Measurements from ENCODE around the gene CHST8.

The CHST8 gene

DNA sequence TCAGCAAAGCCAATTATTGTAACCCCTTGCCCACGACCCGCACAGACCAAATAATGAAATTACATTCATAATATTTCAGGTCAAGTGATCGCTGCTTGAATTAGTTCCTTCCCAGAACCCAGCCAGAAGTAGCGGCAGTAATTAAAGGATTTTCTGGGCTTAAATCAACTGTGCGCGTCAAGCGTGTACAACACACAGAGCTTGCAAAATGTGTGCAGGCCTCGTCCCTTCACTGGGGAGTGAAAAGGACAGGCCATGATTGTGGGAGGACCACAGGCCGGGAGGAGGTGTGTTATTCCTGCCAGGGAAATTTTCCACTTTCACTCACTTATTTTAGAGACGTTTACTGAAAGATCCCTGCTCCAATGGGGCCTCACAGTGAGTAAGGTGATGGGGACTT is 84.9 kb downstream of the CHST8 start:
- DNase-seq (ENCODE audit: low read depth in 2 of 2, low spot score in 1 of 2): no peak

DNA sequence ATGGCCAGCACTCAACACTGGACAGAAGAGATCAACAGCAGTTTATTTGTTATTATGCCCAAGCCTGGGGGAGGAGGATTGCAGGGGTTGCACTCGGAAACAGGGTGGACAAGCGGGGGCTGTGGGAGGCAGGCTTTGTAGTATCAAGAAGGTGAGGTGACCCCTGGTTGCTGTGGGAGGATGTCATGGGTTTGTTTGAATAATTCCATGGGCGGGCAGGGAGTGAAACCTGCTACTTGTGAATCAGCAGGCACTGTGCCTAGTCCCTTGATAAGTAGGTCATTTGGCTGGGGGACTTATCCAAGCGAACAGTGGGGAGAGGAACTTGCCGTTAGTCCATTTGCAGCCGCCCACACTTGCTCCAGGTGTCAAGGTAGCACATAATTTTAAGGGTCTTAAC is 90.5 kb downstream of the CHST8 start:
- DNase-seq (ENCODE audit: low read depth in 2 of 2, low spot score in 1 of 2): no peak

DNA sequence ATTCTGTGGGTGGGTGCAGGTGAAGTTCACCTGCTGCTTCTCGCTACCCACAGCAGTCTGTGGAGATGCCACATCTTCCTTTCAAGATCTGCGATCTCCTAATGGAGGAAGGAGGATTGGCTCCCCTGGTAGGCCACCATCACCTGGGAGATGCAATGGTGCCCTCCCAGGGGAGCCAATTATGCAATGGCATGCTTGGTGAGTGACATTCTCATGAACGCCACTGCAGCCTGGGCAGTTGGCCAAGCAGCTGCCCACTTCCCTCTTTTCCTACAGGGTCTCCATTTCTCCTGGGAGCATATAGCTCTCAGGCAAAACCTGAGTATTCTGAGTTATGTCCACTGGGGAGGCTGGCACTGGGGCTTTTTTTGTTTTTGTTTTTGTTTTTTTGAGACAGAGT is 91.4 kb downstream of the CHST8 start:
- DNase-seq (ENCODE audit: low read depth in 2 of 2, low spot score in 1 of 2): no peak

DNA sequence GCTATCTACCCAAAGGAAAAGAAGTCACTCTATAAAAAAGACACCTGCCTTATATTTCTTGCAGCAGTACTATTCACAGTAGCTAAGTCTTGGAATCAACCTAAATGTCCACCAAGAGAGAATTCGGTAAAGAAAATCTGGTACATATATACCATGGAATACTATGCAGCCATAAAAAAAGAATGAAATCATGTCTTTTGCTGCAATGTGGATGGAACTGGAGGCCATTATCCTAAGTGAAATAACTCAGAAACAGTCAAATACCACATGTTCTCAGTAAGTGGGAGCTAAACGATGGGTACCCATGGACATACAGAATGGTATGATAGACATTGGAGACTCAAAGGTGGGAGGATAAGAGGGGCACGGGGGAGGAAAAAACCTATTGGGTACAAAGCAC is 92.4 kb downstream of the CHST8 start:
- DNase-seq (ENCODE audit: low read depth in 2 of 2, low spot score in 1 of 2): no peak

DNA sequence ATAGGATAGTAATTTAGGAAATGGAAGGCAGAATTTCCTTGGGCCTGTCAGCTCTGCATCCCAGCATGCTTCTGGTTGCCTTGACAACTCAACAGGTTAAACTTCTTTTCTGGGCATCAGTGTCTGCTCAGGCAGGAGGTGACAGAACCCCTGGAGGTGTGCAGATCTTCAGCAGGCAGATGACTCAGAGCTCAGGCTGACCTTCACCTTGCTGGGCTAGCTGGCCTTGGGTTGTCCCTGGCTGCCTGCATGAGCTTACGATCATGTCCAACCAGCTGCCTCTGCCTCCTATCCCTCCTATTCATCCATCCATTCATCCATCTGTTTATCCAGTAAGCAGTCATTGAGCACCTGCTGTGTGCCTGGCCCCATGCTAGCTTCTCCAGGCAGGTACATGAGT is 93.7 kb downstream of the CHST8 start:
- no peak for DNase-seq (ENCODE audit: low read depth in 2 of 2, low spot score in 1 of 2)

DNA sequence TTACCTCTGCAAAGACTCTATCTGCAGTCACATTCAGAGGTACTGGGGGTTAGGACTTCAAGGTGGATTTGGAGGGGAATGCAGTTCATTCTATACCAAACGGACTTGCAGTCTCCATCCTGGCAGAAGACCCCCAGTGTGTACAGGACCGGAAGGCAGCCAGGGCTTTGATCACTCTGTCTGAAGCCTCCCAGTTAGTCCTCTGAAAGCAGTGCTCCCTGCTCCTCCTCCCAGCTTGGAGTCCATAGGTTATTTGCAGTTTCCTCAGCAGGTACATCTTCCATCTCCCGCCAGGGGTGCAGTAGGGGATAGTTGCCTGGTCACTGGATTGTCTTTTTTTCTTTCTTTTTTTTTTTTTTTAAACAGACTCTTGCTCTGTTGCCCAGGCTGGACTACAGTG is 96.1 kb downstream of the CHST8 start:
- DNase-seq (ENCODE audit: low read depth in 2 of 2, low spot score in 1 of 2): no peak

DNA sequence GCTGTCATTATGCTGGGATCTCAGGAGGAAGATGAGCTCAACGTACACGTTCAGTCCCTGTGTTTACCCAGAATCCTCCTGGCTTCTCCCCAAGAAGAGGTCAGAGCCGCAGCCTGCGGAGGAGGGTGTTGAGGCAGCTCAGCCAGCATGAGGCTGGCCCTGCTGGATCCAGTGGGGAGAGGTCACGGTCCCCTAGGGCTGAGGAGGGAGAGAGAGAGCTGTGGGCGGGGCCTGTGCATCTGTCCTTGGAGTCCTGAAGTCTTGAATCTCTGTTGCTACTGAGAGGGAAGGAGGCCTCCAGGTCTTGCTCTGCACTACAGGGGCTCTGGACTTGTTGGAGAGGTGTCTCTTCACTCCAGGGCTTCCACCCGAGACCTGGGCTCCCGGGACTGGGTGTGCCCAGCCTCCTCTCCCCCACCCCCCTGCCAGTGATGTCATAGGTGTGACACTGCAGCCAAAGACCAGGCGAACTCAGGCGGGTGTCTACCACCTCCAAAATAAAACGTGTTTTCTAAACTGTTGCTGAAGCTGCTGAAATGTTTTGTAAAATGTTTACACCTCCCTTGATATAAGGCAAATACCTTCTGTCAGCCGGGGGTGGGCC is 97.0 kb downstream of the CHST8 start:
- no peak for DNase-seq (ENCODE audit: low read depth in 2 of 2, low spot score in 1 of 2)

DNA sequence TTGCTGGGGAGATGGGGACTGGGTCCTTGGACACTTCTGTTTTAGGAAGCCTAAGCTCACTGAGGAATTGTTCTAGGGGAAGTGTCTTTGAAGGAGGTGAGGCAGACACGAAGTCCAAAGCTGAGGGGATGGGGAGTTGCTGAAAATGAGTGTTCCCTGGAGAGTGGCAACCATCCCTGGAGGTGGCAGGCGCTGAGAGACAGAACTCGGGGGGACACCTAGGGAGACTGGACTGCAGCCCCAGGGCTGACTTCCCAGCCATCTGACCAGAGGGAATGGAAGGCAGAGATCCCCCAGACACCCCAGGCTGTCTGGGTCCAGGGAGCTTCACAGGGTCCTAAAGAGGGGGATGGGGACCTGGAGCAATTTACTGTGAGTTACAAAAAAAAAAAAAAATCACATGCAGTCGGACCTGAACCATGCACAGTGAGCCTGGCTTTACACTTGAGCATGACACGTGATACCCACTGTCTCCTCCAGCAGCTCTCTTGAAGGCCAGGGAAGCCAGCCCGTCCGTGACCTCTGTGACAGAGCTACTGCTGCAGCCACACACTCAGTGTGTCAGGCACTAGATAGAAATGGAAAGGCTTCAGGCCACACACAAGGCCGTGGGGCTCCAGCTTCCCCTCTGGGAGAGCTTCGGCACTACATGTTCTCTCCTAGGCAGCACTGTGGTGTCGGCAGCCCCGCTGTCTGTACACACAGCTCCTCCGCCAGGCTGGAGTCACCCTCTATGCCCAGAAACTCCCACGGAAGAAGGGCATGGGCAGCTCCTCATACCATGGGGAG is 97.8 kb downstream of the CHST8 start:
- DNase-seq (ENCODE audit: low read depth in 2 of 2, low spot score in 1 of 2): no peak

DNA sequence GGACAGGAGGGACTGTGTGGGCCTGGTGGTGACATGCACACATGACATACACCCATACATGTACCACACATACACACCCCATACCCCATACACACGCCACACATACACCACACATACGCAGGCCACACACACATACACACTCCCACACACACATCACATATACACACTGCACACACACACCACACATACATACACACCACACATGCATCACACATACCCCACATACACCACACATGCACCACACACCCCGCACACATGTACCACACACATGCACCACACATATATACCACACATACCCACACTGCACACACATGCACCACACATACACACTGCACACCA is 98.4 kb downstream of the CHST8 start:
- DNase-seq (ENCODE audit: low read depth in 2 of 2, low spot score in 1 of 2): no peak

DNA sequence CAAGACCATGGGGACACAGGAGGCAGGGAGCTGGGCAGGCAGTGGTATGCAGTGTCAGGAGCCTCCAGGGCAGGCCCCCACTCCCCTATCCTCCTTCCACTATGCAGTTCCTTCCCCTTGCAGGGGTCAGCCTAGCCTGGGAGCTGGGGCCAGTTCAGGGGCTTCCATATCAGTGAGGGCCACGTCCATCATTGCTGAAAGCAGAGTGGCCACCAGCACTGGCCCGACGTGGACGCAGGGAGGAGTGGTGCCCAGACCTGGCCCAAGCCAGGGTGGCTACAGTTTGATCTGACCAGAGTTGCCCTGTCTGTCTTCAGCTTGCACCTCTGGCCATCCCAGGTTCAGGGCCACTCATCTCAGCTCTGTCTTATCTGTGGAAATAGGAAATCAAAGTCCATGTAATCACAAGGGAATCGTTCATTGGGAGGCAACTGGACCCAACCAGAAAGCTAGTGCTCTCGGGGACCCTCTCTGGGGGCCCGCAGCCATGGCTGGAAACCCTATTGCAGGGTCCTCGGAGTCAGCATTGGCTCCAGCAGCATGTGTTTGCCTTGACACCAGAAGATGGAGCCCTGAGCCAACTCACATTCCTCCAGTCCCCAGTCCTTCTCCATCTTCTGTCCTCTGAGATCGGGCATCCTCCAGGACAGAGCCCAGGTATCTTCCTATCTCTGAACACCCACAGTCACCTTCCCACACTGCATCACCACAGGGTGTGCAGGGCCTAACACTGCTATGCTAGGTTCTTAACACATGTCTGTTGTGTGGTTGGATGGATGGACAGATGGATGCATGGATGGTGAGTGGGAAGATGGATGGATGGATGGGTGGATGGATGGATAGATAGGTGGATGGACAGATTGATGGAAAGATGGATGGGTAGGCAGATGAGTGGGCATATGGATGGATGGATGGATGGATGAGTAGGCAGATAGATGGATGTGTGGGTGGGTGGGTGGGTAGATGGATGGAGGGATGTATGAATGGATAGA is 99.2 kb downstream of the CHST8 start:
- no peak for DNase-seq (ENCODE audit: low read depth in 2 of 2, low spot score in 1 of 2)

DNA sequence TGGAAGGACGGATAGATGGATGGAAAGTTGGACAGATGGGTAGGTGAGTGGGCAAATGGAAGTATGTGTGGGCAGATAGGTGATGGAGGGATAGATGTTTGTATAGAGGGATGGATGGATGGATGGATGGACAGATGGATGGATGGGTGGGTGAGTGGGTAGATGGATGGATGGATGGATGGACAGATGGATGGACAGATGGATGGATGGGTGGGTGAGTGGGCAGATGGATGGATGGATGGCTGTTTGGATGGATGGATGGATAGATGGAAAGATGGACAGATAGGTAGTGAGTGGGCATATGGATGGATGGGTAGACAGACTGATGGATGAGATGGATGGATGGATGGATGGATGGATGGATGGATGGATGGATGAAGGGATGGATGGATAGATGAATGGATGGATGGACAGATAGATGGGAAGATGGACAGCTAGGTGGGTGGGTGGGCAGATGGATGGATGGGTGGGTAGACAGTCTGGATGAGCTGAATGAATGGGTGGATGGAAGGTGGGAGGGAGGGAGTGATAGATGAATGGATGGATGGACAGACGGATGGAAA is 100.1 kb downstream of the CHST8 start:
- no peak for DNase-seq (ENCODE audit: low read depth in 2 of 2, low spot score in 1 of 2)

DNA sequence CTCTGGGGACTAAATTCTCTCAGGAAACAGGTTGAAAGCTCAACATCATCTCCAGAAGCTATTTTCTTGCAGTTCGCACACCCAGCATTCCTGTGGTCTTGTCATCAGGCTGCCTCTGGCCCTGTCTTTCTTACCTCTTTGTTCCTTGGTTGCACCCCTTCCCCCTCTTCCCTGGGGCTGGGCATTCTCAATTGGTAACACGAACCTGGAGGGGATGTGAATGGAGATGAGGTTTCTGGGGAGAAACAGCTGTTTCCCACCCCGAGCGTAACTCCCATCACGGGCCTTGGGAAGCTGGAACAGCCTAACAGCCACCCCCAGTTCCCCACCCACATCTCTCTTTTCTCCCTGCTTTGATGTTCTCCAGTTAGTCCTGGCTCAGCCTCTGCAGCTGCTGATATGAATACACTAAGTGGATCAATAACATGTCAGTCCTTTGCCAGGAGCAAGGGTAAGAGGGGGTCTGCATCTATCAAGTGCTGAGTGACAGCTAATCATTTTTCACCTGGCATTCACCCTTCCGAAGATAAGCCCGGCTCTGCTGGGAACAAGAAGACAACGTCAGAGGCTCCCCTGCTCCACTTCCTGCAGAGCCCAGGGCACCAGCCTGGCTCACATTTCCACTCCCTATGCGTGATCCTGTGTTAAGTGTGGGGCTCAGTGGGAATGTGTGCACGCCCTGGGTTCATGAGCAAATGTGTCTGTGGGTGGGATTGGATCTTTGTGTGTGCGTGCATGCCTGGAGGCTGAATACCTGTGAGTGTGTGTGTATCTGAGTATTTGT is 100.9 kb downstream of the CHST8 start:
- no peak for DNase-seq (ENCODE audit: low read depth in 2 of 2, low spot score in 1 of 2)

DNA sequence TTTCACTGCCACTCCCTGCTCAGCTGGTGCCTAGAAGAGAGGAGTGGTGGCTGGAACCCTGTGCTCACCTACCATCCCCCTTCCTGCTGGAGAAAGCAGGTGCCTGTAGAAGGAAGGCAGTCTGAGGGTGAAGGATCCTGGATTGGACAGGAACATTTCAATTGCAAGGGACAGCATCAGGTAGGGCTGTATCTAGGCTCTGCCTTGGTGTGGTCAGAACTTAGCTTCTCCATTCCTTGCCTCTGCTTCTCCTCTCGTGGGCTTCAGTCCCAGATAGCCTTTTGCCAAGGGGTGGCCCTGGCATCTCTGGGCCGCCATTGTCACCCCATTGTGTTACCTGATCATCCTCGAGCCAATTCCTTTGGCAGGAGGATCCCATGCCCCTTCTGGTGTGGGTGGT is 101.8 kb downstream of the CHST8 start:
- no peak for DNase-seq (ENCODE audit: low read depth in 2 of 2, low spot score in 1 of 2)

DNA sequence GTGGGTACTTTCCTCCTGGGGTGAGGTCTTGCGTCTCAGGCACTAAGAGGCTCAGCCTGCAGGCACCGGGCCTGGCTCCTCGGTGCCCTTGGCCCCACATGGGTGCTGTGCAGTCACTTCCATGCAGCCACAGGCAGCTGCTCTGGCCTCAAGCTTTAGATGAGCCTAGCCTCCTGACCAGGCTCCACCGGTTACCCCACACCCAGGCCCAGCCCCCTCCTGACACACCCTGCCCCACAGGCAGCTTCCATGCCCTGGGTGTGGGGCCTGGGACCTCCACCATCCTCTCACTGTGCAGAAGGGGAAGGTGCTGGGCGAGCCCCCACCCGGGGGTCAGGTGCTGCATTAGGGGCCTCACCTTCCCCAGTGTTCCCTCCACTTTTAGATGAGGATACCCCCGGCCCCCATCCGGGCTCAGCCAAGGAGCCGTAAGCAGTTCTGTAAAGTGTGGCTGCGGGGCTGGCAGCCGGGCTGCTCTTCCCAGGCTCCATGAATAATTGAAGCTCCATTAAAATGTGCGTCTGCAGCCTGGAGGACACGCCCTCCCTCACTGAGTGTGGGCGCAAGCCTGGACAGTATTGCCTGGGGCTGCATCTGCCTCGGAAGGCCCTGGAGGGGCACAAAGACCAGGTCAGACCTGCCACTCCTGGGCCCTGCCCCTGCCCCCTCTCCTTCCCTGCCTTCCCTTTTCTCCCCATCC is 102.4 kb downstream of the CHST8 start:
- DNase-seq (ENCODE audit: low read depth in 2 of 2, low spot score in 1 of 2): no peak

DNA sequence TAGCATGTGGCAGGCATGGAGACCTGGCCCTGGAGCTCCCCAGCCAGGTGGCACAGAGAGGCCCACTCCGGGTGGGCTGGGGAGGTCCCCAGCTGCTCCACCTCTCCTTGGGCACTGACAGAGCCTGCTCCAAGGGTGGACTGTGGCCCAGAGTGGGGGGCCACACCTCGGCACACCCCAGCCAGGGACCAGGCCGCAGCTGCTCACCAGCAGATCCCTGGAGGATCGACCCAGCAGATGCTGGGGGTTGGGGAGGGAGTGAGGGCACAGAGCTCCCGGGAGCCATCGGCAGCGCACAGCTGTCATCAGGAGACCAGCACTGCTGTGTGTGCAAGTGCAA is 102.9 kb downstream of the CHST8 start:
- DNase-seq (ENCODE audit: low read depth in 2 of 2, low spot score in 1 of 2): no peak

DNA sequence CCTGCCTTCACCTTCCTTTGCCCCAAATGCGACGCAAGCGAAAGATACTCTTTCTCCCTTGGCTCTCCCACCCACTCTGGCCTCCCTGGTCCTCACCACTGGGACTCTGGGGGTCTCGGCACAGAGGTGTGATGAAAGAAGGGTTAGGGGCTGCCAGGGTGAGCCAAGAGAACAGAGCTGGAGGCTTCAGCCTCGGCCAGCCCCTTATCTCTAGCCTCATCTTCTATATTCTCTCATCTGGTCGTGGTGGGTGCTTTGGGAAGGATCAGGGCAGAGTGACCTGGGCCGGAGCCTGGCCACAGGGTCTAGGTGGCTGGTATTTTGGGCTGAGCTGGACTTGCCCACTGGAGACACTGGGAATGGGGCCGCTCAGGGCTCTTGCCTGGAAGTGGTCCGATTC is 103.8 kb downstream of the CHST8 start:
- no peak for DNase-seq (ENCODE audit: low read depth in 2 of 2, low spot score in 1 of 2)

DNA sequence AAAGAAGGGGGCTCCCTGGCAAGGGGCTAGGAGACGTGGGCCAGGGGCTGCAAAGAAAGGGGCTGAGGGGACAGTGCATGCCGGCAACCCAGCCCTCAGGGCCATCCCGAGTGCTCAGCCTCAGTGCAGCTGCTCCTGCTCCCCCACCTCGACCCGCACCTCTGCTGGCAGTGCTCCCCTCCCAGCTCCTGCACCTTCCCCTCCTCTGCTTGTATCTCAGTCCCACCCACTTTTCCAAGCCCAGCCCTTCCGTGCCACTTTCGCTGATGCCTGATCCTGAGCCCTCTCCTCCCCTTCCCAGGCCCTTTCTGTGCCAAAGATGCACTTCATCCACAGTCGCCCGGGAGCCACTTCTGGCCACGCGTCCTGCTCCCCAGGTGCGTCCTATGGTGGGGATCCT is 105.0 kb downstream of the CHST8 start:
- DNase-seq (ENCODE audit: low read depth in 2 of 2, low spot score in 1 of 2): no peak

DNA sequence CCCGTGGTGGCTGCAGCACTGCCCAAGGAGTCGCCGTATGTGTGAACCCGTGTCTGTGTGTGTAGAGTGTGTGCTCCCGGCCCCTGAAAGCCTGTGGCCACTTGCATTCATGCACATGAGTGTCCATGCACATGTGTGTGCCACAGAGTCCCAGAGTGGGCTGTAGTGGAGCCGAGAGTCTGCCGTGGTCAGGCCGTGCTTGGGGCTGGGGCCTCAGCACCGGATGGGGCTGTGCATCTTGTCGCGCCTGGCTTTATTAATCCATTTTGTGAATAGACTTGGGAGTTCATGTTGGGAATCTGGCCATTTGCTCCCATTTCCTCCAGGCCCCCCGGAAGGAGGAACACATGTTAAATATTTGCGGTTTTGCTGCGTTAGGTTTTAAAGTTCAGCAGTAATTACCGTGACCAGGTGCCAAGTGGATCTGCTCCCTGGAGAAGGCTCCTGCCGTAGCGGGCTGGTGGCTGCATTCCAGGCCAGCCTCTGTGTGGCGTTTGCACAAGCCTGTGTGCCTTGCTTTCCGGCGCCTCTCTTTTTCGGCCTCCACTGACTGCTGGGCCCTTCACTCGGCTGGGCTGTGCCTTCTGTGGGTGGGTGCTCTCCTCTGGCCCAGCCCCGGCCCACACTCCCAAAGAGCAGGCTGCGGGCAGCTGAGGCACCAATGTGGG is 105.7 kb downstream of the CHST8 start:
- DNase-seq (ENCODE audit: low read depth in 2 of 2, low spot score in 1 of 2): no peak

DNA sequence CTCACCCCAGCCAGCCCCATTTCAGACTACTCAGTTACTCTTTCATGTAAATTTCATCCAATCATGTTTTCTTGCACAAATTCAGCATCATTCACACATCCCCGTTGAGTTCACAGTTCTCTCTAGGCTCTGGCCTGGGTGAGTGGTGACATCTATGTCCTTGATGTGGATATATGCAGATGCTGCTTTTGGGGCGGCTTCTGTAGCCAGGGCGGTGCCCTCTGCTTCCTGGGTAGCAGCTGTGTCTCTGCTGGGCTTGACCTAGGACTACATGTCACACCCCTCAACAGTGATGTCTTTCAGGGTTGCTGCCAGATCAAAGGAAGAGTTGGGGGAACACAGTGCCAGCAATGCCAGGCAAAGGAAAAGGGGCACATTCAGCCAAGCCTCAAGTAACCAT is 106.4 kb downstream of the CHST8 start:
- no peak for DNase-seq (ENCODE audit: low read depth in 2 of 2, low spot score in 1 of 2)

All from stimulated activated CD8-positive, alpha-beta memory T cell treated with anti-CD3 and anti-CD28 coated beads, Interleukin-4, amount 100 ng/mL, for 1 hour (primary cell).